MCF 10A (cell line): ENCODE results near the gene SGTB. TPM values are rescaled to one million over a fixed set of nuclear protein-coding genes. Genes with fewer than 3 reads are reported as not detected.

Experiments used
- Bru-seq: library from RNA; stranded (reverse); fragments of 400-500 nt; gene quantifications from one replicate; lab custom pipeline; 2021; lab: Mats Ljungman, UMichigan
- BruChase-seq, 2 experiments: library from RNA; stranded (reverse); fragments of 400-500 nt; gene quantifications; one replicate each; lab custom pipeline; 2021; lab: Mats Ljungman, UMichigan
- BruUV-seq: library from RNA; stranded (reverse); fragments of 400-500 nt; replicated peaks from 2 replicates; lab custom pipeline; 2021; lab: Mats Ljungman, UMichigan
- CTCF ChIA-PET: fragments of 300-600 bp; sonication (Branson Sonifier 250); formaldehyde crosslinking; extraction: SDS; loops from one replicate; lab custom pipeline; 2021; ENCODE audit warnings: antibody characterized with exemption, inconsistent platforms; lab: Yijun Ruan, JAX
- POLR2A ChIA-PET: fragments of 300-600, 350-650 bp; sonication (Branson Sonifier 250); formaldehyde crosslinking; extraction: SDS; loops from one replicate; lab custom pipeline; 2020; ENCODE audit warnings: antibody characterized with exemption, inconsistent platforms; lab: Yijun Ruan, JAX
- DNase-seq: peaks from one replicate; pipeline ENCODE4 v3.0.0-alpha.2; 2018; ENCODE audit not compliant: unreplicated experiment
- H3K27ac Mint-ChIP-seq: one replicate; pipeline ENCODE4 v1.8.0; 2022; ENCODE audit warnings: mild to moderate bottlenecking, low read depth, mixed read lengths; ENCODE audit not compliant: unreplicated experiment
- H3K27me3 Mint-ChIP-seq: one replicate; pipeline ENCODE4 v1.8.0; 2022; ENCODE audit warnings: mixed read lengths; ENCODE audit not compliant: insufficient read depth, unreplicated experiment
- H3K36me3 Mint-ChIP-seq: one replicate; pipeline ENCODE4 v1.8.0; 2022; ENCODE audit warnings: mild to moderate bottlenecking, moderate library complexity, mixed read lengths; ENCODE audit not compliant: insufficient read depth, unreplicated experiment
- H3K4me1 Mint-ChIP-seq: one replicate; pipeline ENCODE4 v1.8.0; 2022; ENCODE audit warnings: mixed read lengths; ENCODE audit not compliant: insufficient read depth, unreplicated experiment
- H3K4me3 Mint-ChIP-seq: one replicate; pipeline ENCODE4 v1.8.0; 2022; ENCODE audit warnings: mild to moderate bottlenecking, moderate library complexity, mixed read lengths; ENCODE audit not compliant: unreplicated experiment
- H3K9me3 Mint-ChIP-seq: one replicate; pipeline ENCODE4 v1.8.0; 2022; ENCODE audit warnings: mixed read lengths; ENCODE audit not compliant: unreplicated experiment
- intact Hi-C: fragments of 100-400 bp; cut with micrococcal nuclease; formaldehyde crosslinking; loops from 2 replicates; pipeline ENCODE4 v1.14.1; 2022
- long read RNA-seq: library from polyadenylated mRNA; stranded (forward); transcript quantifications from one replicate; pipeline ENCODE4 v2.0.0, GENCODE V29; 2022
- total RNA-seq: library from RNA; stranded (reverse); gene quantifications from 2 replicates; pipeline ENCODE4 v1.2.3, GENCODE V29; 2022
- TF ChIP-seq, protein P1 (sequence below): fragments of 200-600 bp; IDR thresholded peaks from one replicate; pipeline ENCODE4 v1.8.0; 2022; ENCODE audit warnings: antibody characterized with exemption, mild to moderate bottlenecking; ENCODE audit not compliant: unreplicated experiment

SGTB gene, protein sequence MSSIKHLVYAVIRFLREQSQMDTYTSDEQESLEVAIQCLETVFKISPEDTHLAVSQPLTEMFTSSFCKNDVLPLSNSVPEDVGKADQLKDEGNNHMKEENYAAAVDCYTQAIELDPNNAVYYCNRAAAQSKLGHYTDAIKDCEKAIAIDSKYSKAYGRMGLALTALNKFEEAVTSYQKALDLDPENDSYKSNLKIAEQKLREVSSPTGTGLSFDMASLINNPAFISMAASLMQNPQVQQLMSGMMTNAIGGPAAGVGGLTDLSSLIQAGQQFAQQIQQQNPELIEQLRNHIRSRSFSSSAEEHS
- total RNA-seq (15.8 and 27.6 TPM in 2 replicates), Bru-seq, nascent RNA (percentile 75 among the genes with signal in this experiment), BruChase-seq, experiment 1, labeled RNA remaining after a 6-hour chase (percentile 87 among the genes with signal in this experiment), BruChase-seq, experiment 2, labeled RNA remaining after a 2-hour chase (percentile 75 among the genes with signal in this experiment)
- long read RNA-seq, full-length matches to known transcripts, result 8 of 9 reads
- long read RNA-seq, partial matches to known transcripts, result 0 of 9 reads
- long read RNA-seq, other reads (novel, unspliced or antisense), result 1 of 9 reads

- H3K36me3 Mint-ChIP-seq, result no peaks in the 10 kb centered on the region
- no peaks in the 10 kb centered on the region for H3K9me3 Mint-ChIP-seq
- peak within 1 kb of the TSS; percentile 89 for H3K4me3 Mint-ChIP-seq
- BruUV-seq, result no TSS peak
- peak; percentile 78 for DNase-seq
- H3K27ac Mint-ChIP-seq, result peak within 1 kb of the TSS; percentile 60
- CTCF ChIA-PET, result interaction anchor here (0.6 to 1.0 kb wide), 3 partner anchors 11 to 436 kb away, joined by 3 to 5 read pairs (median 3); no protein-coding TSS in a partner anchor
- POLR2A ChIA-PET, result interaction anchor here (0.5 to 4.3 kb wide), 21 partner anchors 9 to 423 kb away, joined by 3 to 65 read pairs (median 7); partner anchors contain the start of genes CENPK, ERBIN, PPWD1 and SHLD3
- intact Hi-C loops, result loop anchor here (2.0 to 5.0 kb wide), 2 partner anchors 205 to 423 kb away; partner anchors contain the start of genes ERBIN and SREK1
- no peaks in the 10 kb centered on the region for H3K27me3 Mint-ChIP-seq
- TF ChIP-seq, protein P1, sequence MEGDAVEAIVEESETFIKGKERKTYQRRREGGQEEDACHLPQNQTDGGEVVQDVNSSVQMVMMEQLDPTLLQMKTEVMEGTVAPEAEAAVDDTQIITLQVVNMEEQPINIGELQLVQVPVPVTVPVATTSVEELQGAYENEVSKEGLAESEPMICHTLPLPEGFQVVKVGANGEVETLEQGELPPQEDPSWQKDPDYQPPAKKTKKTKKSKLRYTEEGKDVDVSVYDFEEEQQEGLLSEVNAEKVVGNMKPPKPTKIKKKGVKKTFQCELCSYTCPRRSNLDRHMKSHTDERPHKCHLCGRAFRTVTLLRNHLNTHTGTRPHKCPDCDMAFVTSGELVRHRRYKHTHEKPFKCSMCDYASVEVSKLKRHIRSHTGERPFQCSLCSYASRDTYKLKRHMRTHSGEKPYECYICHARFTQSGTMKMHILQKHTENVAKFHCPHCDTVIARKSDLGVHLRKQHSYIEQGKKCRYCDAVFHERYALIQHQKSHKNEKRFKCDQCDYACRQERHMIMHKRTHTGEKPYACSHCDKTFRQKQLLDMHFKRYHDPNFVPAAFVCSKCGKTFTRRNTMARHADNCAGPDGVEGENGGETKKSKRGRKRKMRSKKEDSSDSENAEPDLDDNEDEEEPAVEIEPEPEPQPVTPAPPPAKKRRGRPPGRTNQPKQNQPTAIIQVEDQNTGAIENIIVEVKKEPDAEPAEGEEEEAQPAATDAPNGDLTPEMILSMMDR, result no peak
- peaks cover 7% of the 10 kb centered on the region for H3K4me1 Mint-ChIP-seq
Measured at GRCh38 chr5:65721720-65722574, at the start of gene SGTB, which contains the start of gene NLN. SGTB (minus strand) TSS chr5:65722109; CDS start chr5:65720807, 1,302 bp downstream. NLN (plus strand) TSS chr5:65722205; CDS start chr5:65722374, 169 bp downstream.

DNA sequence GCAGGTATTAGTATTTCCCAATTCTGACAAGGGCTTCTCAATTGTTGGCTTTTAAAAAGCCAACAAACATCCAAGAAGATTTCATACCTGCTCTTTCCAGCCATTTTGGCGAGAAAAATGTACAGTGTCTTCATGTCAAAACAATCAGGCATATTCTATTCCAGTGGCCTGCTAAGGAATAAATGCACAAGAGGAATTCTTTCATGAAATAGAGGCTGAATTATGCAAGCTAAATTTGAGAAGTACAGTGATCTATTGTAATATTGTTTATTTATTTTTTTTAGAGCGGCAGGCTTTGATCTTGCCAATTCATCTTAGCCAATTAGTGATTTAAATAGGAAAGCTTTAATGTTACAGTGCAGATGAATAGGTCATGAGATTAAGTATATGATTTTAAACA lies 49.4 kb upstream of the SGTB start:
- peaks cover 13% of the 10 kb centered on the region for H3K36me3 Mint-ChIP-seq
- intact Hi-C loops, result no loop called here

GRCh38 chr5:65769539-65769938 lies 47.6 kb upstream of the SGTB start:
- no peak overlapping the region for H3K4me3 Mint-ChIP-seq
- BruUV-seq, result no TSS peak
- intact Hi-C loops, result loop anchor here (2.0 kb wide), 1 partner anchor 157 kb away; the partner anchor contains the start of gene ERBIN
- peaks cover 8% of the 10 kb centered on the region for H3K9me3 Mint-ChIP-seq
- H3K36me3 Mint-ChIP-seq, result peaks cover 17% of the 10 kb centered on the region
- peaks cover 18% of the 10 kb centered on the region for H3K4me1 Mint-ChIP-seq
- CTCF ChIA-PET, result no interaction called here
- TF ChIP-seq, protein P1, result no peak
- DNase-seq, result peak; percentile 50
- no peak overlapping the region for H3K27ac Mint-ChIP-seq
- POLR2A ChIA-PET, result interaction anchor here (0.7 kb wide), 1 partner anchor 9 kb away, joined by 3 read pairs; no protein-coding TSS in a partner anchor
- no peaks in the 10 kb centered on the region for H3K27me3 Mint-ChIP-seq

More for the DNA sequence above, 49.4 kb upstream of the SGTB start:
- Mint-ChIP-seq H3K4me3 (no peak overlapping the region), H3K27me3 (no peaks in the 10 kb centered on the region), H3K9me3 (peaks cover 8% of the 10 kb centered on the region), H3K4me1 (peaks cover 18% of the 10 kb centered on the region), H3K27ac (no peak overlapping the region)
- POLR2A ChIA-PET, result interaction anchor here (0.9 to 1.2 kb wide), 2 partner anchors 10 to 157 kb away, joined by 3 to 6 read pairs; no protein-coding TSS in a partner anchor
- CTCF ChIA-PET, result no interaction called here
- no TSS peak for BruUV-seq
- TF ChIP-seq, protein P1, result no peak
- no peak for DNase-seq
